HTERT RPE-1 (cell line): ENCODE data around the gene TMCO4.
"Not testable (repeated sequence)": the region's sequence is repeated elsewhere in the genome, so short reads cannot be mapped to it uniquely, and the experiment has no call there.

Experiments used
- in situ Hi-C: fragments of 300-500 bp; cut with MboI; formaldehyde crosslinking; loops from 4 replicates; pipeline ENCODE4 v1.14.3; 2020; ENCODE audit warnings: low sequenced_read_pairs

TMCO4 gene

DNA sequence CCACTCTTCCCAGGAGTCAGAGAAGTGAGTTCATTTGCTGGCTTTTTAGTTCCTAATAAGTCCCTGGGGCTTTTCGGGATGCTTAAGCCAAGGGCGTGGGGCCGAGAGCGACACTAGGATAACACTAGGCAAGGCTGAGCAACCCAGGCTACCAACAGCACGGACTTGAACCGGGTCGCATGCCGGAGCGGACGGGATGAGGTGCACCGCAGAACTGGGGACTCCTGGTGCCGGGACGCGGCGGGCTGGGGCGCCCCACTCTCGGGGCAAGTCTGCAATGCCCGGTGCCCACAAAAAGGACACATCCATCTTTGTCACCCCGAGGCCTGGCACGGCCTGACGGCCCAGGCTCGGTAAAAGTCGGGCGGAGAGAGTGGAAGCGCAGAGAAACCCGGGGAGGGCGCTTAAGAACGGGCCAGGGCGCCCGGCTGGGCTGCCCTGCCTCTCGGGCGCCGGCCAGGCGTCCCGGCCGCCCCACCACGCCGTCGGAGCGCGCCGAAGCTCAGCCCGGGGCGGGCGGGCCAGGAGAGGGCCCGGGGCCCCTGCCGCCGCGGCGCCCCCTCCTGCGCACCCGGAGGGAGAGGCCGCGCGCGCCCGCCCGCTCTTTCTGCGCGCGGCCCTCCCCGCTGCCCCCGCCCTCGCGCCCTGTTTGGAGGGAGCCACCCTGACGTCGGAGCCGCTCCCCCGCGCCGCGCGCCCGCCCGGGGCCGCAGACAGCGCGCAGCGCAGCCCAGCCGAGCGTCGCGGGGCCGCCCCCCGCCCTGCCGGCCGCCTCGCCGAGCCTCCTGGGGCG lies 155.9 kb downstream of the TMCO4 start, which contains the start of gene NBL1:
NBL1 (plus strand) TSS at position 710 of the 793 bp plus-strand sequence. CDS start 10,720 bp downstream, outside the sequence.
- in situ Hi-C loops, result no loop called here

DNA sequence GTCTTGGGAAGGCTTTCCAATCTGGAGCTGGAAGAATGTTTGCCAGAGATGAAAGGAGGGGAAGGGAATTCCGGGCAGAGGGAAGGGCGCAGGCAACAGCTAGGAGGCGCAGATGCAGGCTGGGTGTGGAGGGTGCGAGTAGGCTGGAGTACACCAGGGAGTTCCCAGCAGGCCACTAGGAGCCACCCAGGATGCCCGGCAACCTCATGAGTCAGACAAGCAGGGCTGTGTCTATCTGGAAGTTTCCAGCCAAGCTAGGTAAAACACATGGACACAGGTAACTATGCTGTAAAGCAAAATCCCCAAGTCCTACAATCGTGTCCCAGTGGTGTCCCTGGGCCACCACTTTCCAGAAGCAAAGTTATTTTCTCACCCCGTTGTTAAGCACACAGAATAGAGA lies 156.6 kb downstream of the TMCO4 start:
- in situ Hi-C loops, result no loop called here

DNA sequence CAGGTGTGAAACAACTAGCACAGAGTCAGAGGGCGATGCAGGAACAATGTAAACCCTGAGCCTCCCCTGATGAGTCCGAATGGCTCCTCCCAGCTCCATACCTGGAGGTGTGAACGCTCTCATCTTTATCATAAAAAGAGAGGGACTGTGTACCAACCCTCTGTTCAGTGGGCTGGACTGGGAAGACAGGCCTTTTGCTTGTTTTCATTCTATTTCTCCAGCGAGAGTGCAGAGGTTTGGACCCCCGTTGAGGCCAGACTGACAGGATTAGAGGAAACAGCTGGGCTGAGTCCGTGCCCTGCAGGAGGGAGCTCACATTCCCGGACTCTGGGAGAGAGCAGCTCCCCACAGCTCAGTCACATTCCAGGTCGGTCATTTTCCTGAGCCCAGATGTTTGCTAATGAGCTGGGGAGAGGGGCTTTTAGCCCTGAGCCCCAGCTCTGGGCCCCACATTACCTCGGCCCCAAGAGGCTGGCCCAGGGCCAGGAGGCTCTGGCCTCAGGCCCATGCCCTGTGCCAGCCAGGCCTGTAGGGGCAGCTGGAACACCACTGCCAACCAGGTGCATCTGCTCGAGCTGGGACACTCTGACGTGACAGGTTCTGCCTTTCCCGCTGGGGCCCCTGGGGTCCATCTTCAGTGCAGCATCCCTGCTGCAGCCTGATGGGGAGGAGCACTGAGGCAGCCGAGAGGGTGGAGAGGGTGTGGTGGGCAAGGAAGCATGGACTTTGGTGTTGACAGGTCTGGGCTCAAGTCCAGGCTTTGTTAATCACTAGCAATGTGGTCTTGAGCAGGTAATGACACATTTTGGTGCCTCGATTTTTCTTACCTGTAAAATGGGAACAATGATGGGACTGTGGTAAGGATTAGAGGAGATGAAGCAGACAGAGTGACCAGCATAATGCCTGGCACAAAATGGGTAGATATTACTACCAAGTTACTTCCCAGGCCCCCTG lies 159.1 kb downstream of the TMCO4 start:
- in situ Hi-C loops, result no loop called here

DNA sequence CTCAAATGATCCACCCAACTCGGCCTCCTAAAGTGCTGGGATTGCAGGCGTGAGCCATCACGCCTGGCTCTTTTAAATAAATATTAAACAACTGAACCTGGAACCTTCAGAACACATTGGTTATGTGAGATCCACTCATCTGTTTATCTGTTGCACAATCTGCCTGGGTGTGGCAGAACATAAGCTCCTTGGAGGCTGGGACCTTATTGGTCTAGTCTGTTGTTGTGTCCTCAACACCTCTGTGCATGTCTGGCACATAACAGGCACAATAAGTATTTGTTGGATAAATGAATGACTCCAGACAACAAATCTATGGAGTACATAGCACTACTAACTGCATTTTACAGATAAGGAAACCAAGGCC lies 159.7 kb downstream of the TMCO4 start:
- in situ Hi-C loops, result no loop called here

DNA sequence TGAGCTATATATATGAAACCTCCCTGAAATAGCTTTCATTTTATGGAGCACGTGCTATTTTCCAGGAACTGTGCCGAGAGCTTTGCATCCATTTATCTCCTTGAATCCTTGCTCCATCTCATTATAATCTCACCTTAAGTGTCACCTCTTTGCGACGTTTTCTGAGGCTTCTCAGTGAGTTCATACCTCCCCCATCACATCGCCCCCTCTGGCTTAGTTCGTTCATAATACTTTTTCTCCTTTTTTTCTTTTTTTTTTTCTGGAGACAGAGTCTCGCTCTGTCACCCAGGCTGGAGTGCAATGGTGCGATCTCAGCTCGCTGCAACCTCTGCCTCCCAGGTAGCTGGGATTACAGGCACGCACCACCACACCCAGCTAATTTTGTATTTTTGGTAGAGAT lies 160.5 kb downstream of the TMCO4 start:
- in situ Hi-C loops, result not testable (repeated sequence)

DNA sequence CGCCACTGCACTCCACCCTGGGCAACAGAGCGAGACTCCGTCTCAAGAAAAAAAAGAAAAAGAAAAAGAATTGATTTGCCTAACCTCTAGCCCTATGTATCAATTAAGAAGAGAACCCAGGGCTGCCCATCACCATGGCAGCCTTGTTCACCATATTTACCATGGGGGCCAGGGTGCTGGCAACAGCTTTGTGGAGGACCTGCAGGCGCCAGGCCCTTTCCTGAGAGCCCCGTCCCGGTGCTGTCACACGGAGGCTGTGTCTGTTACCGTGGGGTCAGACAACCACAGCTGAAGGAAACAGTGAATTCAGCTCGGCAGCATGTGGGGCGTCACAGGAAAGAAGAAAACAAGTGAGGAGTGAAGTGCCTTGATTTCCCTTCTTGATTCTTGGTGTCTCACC lies 162.1 kb downstream of the TMCO4 start:
- in situ Hi-C loops, result no loop called here

DNA sequence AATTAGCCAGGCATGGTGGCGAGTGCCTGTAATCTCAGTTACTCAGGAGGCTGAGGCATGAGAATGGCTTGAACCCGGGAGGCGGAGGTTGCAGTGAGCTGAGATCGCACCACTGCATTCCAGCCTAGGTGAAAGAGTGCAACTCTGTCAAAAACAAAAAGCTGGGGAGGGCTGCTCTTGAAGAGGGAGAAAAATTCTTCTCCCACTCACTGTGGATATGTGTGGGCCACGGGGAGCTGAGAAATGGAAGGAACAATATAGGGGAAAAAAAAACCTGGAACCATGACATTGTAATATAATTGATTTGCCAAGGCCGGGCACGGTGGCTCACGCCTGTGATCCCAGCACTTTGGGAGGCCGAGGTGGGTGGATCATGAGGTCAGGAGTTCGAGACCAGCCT lies 163.0 kb downstream of the TMCO4 start:
- in situ Hi-C loops, result not testable (repeated sequence)

DNA sequence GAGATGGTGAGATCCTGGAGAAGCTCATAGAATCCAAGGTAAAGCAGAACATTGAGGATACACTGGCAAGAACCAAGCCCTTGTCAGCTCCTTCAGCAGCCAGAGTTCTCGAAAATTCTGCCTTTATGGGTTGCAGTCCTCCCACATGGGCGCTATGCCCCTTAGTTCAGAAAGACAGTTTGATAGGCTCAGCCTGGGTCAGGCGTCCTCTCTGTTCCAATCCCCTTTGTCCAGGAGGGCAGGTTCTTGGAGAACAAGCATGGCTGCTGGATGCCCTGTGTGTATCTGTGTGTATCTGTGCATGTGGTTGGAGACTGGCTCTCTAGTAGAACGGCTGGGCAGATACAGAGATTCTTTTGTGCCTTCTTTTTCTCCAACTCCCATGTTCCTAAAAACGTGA lies 163.7 kb downstream of the TMCO4 start:
- in situ Hi-C loops, result no loop called here

DNA sequence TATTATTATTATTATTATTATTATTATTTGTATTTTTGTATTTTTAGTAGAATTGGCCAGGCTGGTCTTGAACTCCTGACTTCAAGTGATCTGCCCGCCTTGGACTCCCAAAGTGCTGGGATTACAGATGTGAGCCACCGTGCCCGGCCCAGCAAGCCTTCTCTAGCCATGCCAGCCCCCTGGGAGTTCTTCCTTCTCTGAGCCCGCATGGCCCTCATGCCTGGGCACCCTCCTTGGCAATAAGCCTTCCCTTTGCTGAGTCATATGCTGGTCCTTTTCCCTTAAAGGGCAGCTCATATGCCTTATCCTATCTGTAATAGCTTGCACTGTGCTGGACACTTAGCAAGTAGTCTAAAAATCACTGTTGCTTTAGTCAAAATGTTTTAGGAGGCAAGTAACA lies 164.1 kb downstream of the TMCO4 start:
- in situ Hi-C loops, result no loop called here

DNA sequence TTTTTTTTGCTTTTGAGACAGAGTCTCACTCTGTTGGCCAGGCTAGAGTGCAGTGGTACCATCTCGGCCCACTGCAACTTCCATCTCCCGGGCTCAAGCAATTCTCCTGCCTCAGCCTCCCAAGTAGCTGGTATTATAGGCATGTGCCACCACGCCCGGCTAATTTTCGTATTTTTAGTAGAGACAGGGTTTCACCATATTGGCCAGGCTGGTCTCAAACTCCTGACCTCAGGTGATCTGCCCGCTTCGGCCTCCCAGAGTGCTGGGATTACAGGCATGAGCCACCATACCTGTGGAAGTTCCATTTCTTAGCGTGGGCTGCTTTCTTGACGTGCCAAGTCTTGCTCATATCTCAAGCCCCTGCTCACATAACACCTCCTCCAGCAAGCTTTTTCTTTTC lies 164.7 kb downstream of the TMCO4 start:
- in situ Hi-C loops, result not testable (repeated sequence)

DNA sequence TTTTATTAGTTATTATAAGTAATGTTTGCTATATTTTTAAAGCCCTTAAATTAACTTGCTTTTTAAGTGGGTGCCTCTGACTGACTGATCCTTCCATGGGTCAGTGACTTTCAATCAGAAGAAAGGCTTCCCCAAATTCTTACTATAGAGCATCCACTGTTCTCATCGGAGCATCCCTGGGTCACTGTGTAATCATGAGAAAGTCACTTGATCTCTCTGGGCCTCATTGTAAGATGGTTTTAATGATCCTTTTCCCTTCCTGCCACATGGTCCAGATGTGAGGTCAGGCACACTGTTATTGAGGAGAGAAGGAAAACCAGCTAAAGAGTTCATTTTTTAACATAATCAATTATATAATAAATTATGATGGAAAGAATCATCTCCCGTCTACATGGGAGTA lies 166.6 kb downstream of the TMCO4 start:
- in situ Hi-C loops, result no loop called here
